ENCODE data around the gene HOMER2. TPM values are rescaled to one million over a fixed set of nuclear protein-coding genes. Genes with fewer than 3 reads are reported as not detected.

Gene HOMER2
- polyA plus RNA-seq, 3 donors = 0.92 to 2.4 (median 1.6) TPM

GRCh38 chr15:82911458-82911857 lies 41.1 kb downstream of the HOMER2 start:
- no peak for TF ChIP-seq CTCF (IDR thresholded peaks at IDR 0.05)
- Histone ChIP-seq H3K4me1 (ENCODE audit: control insufficient read depth in 1 of 2, insufficient read depth in 2 of 2, low read length in 2 of 2) (no peaks in the 10 kb centered on the region), H2AFZ (ENCODE audit: insufficient read depth, low read depth, low read length, poor library complexity, severe bottlenecking) (no peak overlapping the region), H3K27ac (ENCODE audit: low read depth in 1 of 2, low read length in 2 of 2) (no peak overlapping the region), H3K4me2 (replicated peaks; ENCODE audit: extremely low read depth, low read length, poor library complexity, severe bottlenecking) (no peak overlapping the region), H3K36me3 (replicated peaks in 1 of 2; ENCODE audit: control insufficient read depth in 1 of 2, insufficient read depth in 2 of 2, low read length in 2 of 2) (no peaks in the 10 kb centered on the region), H3K27me3 (ENCODE audit: control insufficient read depth in 2 of 2, insufficient read depth in 2 of 2, low read length in 2 of 2) (no peaks in the 10 kb centered on the region), H3K4me3 (replicated peaks in 1 of 3; ENCODE audit: low read depth in 2 of 3, low read length in 3 of 3) (no peak overlapping the region), H3K79me2 (ENCODE audit: insufficient read depth, low read length) (no peaks in the 10 kb centered on the region), H3K9me3 (replicated peaks in 1 of 2; ENCODE audit: control insufficient read depth in 1 of 2, insufficient read depth in 1 of 2, low read length in 2 of 2) (peaks cover 9 to 12% of the 10 kb centered on the region in 2 donors), H3K9ac (ENCODE audit: insufficient read depth, low read length, poor library complexity, severe bottlenecking) (no peak overlapping the region), H4K20me1 (ENCODE audit: insufficient read depth, low read length) (no peaks in the 10 kb centered on the region)
- intact Hi-C loops (cut with micrococcal nuclease) = loop anchor here in 1 of 2 donors (10.0 kb wide), 1 partner anchor 53 kb away; no protein-coding TSS in a partner anchor
- Mint-ChIP-seq H3K27ac (no peak overlapping the region), H3K4me1 (peaks cover 5% of the 10 kb centered on the region), H3K36me3 (peaks cover 0 to 2% of the 10 kb centered on the region in 2 donors), H3K4me3 (no peak overlapping the region), H3K9me3 (peaks cover 11 to 24% (median 21%) of the 10 kb centered on the region in 7 donors), H3K27me3 (ENCODE audit: low read depth in 3 of 3) (peaks cover 0 to 3% (median 0%) of the 10 kb centered on the region in 3 donors)
- no peak for DNase-seq
- no CpG with 5 or more reads among the region's 4 CpGs for WGBS (ENCODE audit: insufficient coverage)

DNA sequence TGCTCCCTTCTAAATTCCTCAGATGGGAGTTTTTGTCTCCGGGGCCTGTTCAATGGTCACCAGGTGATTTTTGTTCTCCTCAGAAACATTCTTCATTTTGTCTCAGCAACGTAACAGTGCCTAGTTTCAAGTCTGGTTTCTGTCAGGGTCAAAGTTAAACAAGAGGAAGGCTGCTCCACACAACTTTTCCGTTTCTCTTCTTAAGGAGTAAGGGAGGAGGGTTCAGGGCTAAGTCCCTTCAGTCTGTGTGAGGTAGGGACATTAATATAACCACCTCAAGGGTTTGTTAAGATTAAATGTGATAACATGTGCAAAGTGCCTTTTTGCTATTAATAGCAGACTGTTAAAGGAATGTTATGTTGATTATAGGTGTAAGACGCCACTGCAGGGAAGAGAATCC lies 41.8 kb downstream of the HOMER2 start:
- intact Hi-C loops (cut with micrococcal nuclease) = loop anchor here in 1 of 2 donors (10.0 kb wide), 1 partner anchor 54 kb away; no protein-coding TSS in a partner anchor
- Histone ChIP-seq H2AFZ (ENCODE audit: insufficient read depth, low read depth, low read length, poor library complexity, severe bottlenecking) (no peak overlapping the region), H3K4me1 (ENCODE audit: control insufficient read depth in 1 of 2, insufficient read depth in 2 of 2, low read length in 2 of 2) (no peaks in the 10 kb centered on the region), H3K4me3 (replicated peaks in 1 of 3; ENCODE audit: low read depth in 2 of 3, low read length in 3 of 3) (no peak overlapping the region), H3K36me3 (replicated peaks in 1 of 2; ENCODE audit: control insufficient read depth in 1 of 2, insufficient read depth in 2 of 2, low read length in 2 of 2) (no peaks in the 10 kb centered on the region), H3K27ac (ENCODE audit: low read depth in 1 of 2, low read length in 2 of 2) (no peak overlapping the region), H3K79me2 (ENCODE audit: insufficient read depth, low read length) (no peaks in the 10 kb centered on the region), H3K27me3 (ENCODE audit: control insufficient read depth in 2 of 2, insufficient read depth in 2 of 2, low read length in 2 of 2) (no peaks in the 10 kb centered on the region), H3K9ac (ENCODE audit: insufficient read depth, low read length, poor library complexity, severe bottlenecking) (no peak overlapping the region), H3K9me3 (replicated peaks in 1 of 2; ENCODE audit: control insufficient read depth in 1 of 2, insufficient read depth in 1 of 2, low read length in 2 of 2) (peaks cover 9 to 12% of the 10 kb centered on the region in 2 donors), H3K4me2 (replicated peaks; ENCODE audit: extremely low read depth, low read length, poor library complexity, severe bottlenecking) (no peak overlapping the region), H4K20me1 (ENCODE audit: insufficient read depth, low read length) (no peaks in the 10 kb centered on the region)
- peaks cover 0 to 2% of the 10 kb centered on the region in 2 donors for H3K36me3 Mint-ChIP-seq
- H3K27me3 Mint-ChIP-seq (ENCODE audit: low read depth in 3 of 3) = peaks cover 0 to 3% (median 0%) of the 10 kb centered on the region in 3 donors
- no peak for TF ChIP-seq CTCF (IDR thresholded peaks at IDR 0.05)
- no peak for DNase-seq
- H3K27ac Mint-ChIP-seq = no peak overlapping the region
- H3K9me3 Mint-ChIP-seq = peaks cover 11 to 25% (median 21%) of the 10 kb centered on the region in 7 donors
- H3K4me1 Mint-ChIP-seq = peaks cover 5% of the 10 kb centered on the region
- WGBS (ENCODE audit: insufficient coverage) = no CpG with 5 or more reads among the region's 4 CpGs
- no peak overlapping the region for H3K4me3 Mint-ChIP-seq

Measured in CD14-positive monocyte (primary cell).